Head of caudate nucleus (tissue), 42 donors: Measurements from ENCODE around the gene ARHGEF12.
"Not testable (repeated sequence)": the region's sequence is repeated elsewhere in the genome, so short reads cannot be mapped to it uniquely, and the experiment has no call there.

Experiments
- DNase-seq, 42 donors: peaks; one replicate each; pipeline versions ENCODE4 v3.0.0 to v3.0.0-alpha.2; 2020 to 2021; ENCODE audit warnings: mixed read lengths in 7 of 42
- intact Hi-C: fragments of 100-400 bp; cut with DNase I; formaldehyde crosslinking; loops from one replicate; pipeline ENCODE4 v1.15.0; 2022

Gene ARHGEF12

GRCh38 chr11:120455487-120455886 lies 119.3 kb downstream of the ARHGEF12 start:
- DNase-seq = no peak
- intact Hi-C loops = no loop called here

GRCh38 chr11:120457996-120458395 lies 121.8 kb downstream of the ARHGEF12 start:
- intact Hi-C loops = no loop called here
- DNase-seq = no peak

DNA sequence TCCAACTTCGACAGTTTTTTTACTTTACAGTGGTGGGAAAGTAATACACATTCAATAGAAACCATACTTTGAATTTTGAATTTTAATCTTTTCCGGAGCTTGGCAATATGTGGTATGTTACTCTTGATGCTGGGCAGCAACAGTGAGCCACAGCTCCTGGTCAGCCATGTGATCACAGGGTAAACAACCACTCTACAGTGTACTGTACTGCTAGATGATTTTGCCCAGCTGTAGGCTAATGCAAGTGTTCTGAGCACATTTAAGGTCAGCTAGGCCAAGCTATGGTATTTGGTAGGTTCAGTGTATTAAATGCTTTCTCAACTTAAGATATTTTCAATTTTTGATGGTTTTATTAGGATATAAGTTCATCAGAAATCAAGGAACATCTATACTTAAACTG lies 126.6 kb downstream of the ARHGEF12 start:
- no peak for DNase-seq
- intact Hi-C loops = no loop called here

- no peak for DNase-seq
- intact Hi-C loops = no loop called here
Observed at GRCh38 chr11:120465921-120466534, 129.8 kb downstream of the ARHGEF12 start.

DNA sequence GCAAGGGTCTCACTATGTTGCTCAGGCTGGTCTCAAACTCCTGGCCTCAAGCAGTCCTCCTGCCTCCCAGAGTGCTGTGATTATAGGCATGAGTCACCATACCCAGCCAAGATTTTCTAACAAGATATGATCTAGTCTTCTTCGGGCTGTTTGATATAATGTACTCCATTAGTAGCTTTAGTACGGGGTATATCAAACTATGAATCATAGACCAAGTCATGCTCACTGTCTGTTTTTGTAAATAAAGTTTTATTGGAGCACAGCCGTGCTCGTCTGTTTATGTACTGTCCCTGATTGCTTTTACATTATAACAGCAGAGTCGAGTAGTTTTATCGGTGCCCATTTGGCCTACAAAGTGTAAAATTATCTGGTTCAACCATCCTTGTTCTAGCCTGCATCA lies 131.4 kb downstream of the ARHGEF12 start:
- DNase-seq = no peak
- intact Hi-C loops = no loop called here

DNA sequence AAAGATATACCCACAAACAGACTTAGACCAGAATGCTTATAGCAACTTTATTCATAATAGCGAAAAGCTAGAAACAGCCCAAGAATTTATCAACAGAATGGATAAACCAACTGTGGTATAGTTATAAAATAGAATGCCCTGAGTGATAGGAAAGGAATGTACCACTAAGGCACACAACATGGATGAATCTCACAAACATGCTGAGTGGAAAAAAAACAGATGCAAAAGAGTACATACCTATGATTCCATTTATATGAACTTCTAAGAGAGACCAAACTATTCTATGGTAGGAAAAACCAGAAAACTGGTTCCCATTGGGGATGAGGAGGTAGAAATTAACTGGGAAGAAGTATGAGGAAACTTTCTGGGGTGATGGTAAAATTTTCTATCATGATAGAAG lies 134.9 kb downstream of the ARHGEF12 start:
- DNase-seq = no peak
- intact Hi-C loops = no loop called here

DNA sequence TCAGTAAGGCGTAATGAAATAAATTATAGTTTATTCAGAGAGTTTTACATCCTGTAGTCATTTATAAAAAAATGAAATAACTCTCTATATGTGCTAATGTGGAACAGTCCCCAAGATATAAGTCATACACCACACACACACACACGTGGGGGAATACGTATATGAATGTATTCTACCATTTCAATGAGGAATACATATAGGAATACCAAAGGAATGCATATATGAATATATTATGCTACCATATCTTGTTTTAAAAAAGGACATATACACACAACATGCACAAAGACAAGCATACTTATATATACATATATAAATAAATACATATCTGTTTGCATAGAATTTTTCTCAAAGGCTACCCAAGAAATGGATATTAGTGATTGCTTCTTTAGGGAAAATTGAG lies 135.8 kb downstream of the ARHGEF12 start:
- intact Hi-C loops = no loop called here
- DNase-seq = no peak

DNA sequence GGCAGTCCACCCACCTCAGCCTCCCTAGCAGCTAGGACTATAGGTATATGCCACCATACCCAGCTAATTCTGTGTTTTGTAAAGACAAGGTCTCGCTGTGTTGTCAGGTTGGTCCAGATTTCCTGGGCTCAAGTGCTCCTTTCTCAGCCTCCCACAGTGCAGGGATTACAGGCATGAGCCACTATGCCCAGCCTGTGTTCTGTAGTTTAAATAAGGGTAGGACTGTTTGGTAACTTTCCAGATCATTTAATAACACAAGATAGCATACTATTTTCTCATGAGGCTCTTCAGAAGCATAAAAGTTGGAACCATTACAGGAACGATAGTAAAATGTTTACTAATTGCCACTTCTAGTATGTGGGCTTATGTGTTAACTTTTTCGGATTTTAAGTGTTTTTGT lies 137.3 kb downstream of the ARHGEF12 start:
- DNase-seq = no peak
- intact Hi-C loops = no loop called here

DNA sequence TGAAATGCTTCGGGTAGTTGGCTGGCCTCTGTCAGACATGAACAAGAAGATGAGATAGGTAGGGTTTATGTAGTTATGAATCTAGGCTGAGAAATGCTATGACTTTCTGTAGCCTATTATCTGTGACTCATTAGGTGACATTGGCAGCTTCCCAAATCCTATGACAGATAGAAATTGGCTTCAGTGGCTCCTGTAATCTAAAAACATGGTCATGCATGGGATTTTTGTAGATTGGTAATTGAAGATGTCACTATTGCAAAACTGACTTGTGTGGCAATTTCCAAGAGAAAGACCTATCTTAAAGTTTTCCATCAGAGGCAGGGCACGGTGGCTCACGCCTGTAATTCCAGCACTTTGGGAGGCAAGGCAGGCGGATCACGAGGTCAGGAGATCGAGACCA lies 145.9 kb downstream of the ARHGEF12 start:
- intact Hi-C loops = no loop called here
- peak in 6 of 42 donors; percentile 5 to 49 (median 18) for DNase-seq

GRCh38 chr11:120484722-120485121 lies 148.5 kb downstream of the ARHGEF12 start:
- intact Hi-C loops = no loop called here
- DNase-seq = no peak

- intact Hi-C loops = no loop called here
- no peak for DNase-seq
Observed at GRCh38 chr11:120486138-120486537, 149.9 kb downstream of the ARHGEF12 start.

DNA sequence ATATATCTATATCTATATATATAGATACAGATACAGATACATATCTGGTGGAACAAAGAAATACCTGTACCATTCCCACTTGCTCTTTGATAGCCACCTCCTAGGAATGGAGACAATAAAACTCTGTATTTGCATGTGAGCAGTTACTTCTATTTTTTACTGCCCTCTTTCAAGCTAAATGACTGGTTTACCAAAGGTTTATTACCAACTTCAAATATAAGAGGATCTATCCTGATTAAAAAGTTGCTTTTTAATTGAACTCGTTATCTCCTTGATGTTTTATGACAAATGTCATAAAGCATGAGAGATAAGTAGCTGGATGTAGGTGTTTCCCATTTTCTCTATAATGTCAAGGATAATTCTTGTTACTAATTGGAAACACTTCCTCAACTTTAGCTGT lies 153.6 kb downstream of the ARHGEF12 start:
- no peak for DNase-seq
- intact Hi-C loops = no loop called here

DNA sequence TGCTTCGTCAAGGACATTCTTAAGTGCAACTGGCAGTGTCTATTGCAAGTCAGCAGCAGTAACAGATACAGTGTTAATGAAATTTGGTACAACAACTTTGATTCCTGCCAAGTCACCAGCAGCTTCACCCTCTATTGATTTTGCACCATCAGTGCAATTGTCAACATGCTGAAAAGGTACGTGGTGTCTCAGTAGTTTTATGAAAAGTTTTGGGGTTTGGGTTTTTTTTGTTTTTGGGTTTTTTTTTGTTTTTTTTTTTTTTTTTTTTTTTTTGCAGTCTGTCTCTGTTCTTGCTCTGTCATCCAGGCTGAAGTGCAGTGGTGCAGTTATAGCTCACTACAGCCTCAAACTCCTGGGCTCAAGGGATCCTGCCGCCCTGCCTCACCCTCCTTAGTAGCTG lies 156.3 kb downstream of the ARHGEF12 start:
- no peak for DNase-seq
- intact Hi-C loops = no loop called here

DNA sequence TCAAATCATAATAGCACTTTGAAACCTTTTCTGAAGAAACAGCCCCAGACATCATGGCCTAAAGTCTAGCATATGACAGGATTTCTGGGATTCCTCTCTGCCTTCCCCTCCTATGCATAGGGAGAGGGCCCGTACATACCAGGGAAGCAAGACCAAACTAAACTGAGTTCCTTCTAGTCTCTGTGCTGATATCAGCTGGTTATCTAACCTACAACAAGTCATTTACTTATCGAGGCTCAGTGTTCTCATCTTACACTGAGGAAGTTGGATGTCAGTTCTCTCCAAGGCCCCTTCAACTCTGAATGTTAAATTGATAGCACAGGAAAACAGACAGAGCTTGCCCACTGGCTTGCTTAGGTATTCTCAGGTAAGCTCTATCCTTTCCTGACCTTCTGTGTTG lies 158.4 kb downstream of the ARHGEF12 start:
- intact Hi-C loops = no loop called here
- DNase-seq = no peak

DNA sequence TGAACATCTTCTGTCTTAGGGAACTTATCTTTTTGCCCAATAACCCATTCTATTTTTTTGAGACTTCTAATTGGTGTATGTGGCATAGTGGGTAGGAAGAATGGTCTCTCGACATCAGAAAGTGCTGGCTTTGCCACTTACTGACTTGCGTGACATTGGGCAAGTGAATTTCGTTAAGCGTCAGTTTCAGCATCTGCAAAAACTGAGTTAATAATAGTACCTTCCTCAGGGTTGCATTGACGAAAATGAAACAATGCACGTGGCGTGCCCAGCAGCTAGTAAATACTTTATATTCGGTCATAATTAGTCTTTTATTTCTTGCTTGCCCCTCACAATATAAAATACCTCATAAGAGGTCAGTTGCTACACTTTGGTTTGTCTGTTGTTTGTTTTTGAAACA lies 162.9 kb downstream of the ARHGEF12 start:
- DNase-seq = no peak
- intact Hi-C loops = no loop called here

- intact Hi-C loops = no loop called here
- no peak for DNase-seq
Observed at GRCh38 chr11:120499859-120500258, 163.6 kb downstream of the ARHGEF12 start.

GRCh38 chr11:120500414-120501071 lies 164.3 kb downstream of the ARHGEF12 start:
- no peak for DNase-seq
- intact Hi-C loops = no loop called here

DNA sequence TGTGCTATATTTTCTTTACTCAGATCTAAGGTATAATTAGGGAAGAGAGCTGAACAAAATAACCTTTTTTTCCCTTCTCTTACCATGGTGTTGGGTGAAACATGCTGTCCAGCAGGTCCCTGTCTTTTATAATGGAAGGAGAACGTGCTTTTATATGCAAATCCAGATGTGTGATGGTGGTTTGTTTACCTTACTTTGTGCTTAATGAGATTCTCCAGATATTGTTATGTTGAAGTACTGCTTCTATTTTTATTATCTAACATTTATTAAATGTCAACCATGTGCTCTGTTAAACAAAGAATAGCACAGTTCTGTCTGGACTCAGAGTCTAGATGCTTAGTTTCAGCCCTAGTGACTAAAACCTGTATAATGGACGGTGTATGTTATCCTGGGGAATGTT lies 165.2 kb downstream of the ARHGEF12 start:
- DNase-seq = no peak
- intact Hi-C loops = no loop called here

DNA sequence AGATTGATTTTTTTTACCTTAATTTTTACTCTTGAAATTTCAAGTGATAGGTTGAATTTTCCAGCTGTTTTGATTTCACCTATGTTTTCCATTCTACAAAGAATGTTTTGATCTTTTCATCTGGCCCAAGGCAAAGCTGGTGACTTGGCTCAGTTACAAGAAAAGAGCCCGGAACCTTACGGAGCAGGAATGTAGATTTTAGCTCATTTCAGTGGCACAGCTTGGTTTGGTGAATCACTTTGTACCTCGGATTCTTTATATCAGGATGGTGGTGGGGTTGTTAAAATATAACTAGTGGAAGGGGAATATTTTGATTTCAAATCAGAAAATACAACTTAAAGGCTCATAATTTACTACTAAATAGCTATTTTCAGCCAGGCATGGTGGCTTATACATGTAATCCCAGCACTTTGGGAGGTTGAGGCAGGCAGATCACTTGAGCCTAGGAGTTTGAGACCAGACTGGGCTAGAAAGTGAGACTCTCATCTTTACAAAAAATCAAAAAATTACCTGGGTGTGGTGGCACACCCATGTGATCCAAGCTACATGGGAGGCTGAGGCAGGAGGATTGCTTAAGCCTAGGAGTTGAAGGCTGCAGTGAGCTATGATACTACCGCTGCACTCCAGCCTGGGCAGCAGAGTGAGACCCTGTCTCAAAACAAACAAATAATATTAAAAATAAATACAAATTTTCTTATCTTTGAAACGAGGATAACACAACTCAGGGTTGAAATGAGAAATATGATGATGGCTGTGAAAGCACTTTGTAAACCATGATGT lies 166.0 kb downstream of the ARHGEF12 start:
- intact Hi-C loops = no loop called here

GRCh38 chr11:120503529-120503928 lies 167.3 kb downstream of the ARHGEF12 start:
- DNase-seq, intact Hi-C loops: not testable (repeated sequence)

More for the DNA sequence above, 166.0 kb downstream of the ARHGEF12 start:
- no peak for DNase-seq
